MM.1S (cell line): ENCODE data around the gene PKD2L2.
"Not testable (repeated sequence)": the region's sequence is repeated elsewhere in the genome, so short reads cannot be mapped to it uniquely, and the experiment has no call there.

Experiments used
- CTCF ChIP-seq: fragments of 300-600 bp; sonication (generic); IDR thresholded peaks from 2 replicates; pipeline ENCODE4 v1.5.1; 2016; ENCODE audit warnings: antibody characterized with exemption, low read length, mixed read lengths
- EZH2 ChIP-seq: fragments of 300-600 bp; sonication (generic); optimal IDR thresholded peaks from 2 replicates; pipeline ENCODE3; 2017; ENCODE audit warnings: low read depth, mild to moderate bottlenecking, antibody characterized with exemption, low read length, mixed read lengths
- EZH2phosphoT487 ChIP-seq: fragments of 300-600 bp; sonication (generic); IDR thresholded peaks from 2 replicates; pipeline ENCODE4 v1.6.1; 2018; ENCODE audit warnings: antibody characterized with exemption, low read length

GRCh38 chr5:137863653-137864052 is 25.6 kb upstream of the PKD2L2 start:
- not testable (repeated sequence) for TF ChIP-seq CTCF, EZH2, EZH2phosphoT487
